CD4-positive, alpha-beta T cell treated with Interleukin-15 for 1 hour (primary cell): ENCODE measurements around the gene SLC12A5.

Experiments used
- DNase-seq: peaks from one replicate; pipeline ENCODE4 v3.0.0-alpha.2; 2020

Gene SLC12A5

DNA sequence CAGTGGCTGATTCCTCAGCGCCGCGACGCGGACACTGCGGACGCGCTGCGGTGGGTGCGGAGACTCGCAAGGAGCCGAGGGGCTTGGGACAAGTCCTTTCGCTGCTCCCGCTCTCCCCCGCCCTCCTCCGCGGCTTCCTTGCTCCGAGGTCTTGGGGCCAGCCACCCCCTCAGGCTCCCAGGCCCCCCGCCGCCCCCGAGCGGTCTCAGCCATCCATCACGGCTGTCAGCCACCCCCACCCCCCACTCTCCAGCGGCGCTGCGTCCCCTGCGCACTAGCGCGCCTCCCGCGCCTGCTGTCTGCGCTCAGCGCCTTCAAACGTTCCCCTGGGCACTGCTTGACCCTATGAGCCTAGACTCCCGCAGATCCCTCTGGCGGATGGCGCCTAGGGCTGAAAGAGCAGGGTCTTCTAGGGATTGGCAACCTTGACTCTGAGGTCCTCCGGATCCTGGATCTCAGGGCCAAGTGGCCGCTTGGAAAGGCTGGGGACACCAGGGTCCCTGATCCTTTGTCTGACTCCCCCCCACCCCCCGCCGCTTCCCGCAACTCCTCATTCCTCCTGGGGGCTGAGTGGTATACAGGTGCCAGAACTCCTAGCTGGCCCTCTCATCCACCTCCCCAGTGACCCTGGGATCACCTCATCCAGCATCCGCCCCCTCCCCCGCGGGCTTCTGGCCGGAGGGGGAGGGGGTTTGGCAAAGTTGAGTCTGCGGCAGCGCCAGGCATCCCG is 1.4 kb downstream of the SLC12A5 start:
- no peak for DNase-seq

DNA sequence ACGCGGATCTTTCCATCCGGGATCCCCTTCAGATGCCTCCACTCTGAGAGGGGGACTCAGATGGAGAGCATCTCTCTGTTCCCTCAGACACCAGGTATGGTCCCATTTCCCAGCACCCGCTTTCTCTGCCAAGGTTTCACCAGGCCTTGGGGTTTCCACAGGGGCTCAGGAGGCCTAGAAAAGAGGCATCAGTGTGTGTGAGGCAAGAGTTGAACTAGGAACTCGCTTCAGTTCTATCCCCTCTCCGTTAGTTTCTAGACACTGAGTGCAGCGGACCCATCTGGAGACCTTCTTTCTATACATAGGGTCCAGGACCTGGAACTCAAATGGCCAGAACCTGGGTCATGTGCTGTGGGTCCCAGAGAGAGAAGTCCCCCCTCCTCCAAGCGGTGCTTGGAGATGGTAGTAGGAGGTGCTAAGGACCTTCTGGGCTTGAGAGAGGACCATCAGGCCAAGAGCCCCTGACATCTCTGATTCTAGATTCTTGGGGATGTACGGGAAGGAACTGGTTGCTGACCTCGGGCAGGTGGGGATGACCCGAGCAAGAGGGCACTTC is 2.1 kb downstream of the SLC12A5 start:
- DNase-seq: no peak

DNA sequence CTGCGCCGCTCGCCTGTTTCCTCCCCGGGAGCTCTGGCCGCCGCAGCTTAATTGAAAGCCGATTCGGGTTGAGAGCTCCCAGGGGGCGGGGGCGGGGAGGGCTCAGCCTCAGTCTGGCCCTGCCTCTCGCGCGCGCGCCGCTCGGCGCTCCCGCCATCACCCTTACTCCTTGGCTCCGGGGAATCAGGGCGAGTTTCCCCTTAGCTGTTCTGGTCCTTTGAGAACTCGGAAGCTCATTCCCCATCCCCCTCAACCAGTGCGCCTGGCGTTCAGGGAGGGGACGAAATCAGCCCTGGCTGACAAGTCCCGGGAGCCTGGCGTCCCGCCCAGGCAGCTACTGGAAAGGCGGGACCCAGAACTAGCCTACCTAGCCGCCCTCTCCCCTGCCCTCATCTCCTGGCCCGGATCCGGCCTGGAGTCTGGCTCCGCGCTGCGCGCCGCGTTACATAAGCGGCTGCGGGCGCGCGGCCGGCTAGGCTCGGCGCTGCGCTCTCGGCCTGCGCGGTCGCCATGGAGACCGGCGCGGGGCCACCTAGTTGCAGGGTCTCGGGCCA is 2.8 kb downstream of the SLC12A5 start:
- no peak for DNase-seq

DNA sequence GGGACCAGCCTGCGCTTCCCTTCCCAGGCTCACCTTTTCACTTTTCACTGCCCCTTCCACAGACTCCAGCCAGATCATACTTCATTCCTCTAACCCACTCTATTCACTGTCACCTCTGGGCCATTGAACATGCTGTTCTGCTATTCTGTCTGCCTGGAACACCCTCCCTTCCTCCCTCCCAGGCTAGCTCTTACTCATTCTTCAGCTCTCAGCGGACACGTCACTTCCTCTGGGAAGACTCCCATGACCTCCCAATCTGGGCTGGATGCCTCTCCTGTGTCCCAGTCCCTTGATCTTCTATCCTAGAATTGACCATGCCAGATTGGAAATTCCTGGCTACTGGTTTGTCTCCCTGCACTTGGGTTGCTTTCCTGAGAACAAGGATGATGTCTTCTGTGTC is 5.0 kb downstream of the SLC12A5 start:
- DNase-seq: no peak

DNA sequence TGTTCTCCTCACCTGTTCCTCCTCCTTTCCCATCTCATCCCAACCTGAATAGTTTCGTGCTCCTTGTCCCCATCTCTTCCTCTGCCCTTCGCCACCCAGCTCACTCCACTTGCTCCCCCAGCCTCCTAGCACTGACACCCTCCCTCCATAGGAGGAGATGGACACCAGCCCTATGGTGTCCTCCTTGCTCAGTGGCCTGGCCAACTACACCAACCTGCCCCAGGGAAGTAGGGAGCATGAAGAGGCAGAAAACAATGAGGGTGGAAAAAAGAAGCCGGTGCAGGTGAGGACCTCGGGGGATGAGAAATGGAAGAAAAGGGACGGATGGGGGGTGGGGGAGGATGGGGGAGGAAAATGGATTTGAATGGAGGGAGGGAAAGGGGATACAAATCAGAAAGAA is 6.2 kb downstream of the SLC12A5 start:
- no peak for DNase-seq

DNA sequence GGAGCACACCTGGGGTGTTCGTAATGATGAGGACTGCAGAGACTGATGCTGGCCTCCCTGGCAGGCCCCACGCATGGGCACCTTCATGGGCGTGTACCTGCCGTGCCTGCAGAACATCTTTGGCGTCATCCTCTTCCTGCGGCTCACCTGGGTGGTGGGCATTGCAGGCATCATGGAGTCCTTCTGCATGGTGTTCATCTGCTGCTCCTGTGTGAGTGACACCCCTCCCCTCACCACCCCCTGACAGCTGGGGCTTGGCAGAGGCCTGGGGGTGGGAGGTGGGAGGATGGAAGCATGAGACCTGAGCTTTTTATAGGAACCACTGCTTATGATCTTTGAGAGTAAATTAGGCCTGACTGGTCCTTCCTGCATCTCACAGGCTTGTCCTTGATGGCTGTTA is 6.7 kb downstream of the SLC12A5 start:
- no peak for DNase-seq

DNA sequence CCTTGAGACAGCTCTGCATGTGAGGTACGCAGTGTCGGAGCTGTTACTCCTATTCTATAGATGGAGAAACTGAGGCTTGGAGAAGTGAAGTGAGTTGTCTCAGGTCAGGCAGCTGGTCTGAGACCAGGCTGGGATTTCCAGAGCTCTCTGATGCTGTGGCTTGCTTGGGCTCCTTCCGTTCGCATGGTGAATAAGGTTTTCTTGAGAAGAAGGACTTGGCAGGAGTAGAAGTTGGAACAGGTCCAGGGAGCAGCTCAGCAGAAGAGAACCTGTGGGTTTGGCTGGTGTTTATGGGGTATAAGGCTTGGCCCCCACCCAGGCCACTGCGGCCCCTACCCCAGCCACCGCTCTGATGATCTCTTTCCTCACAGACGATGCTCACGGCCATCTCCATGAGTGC is 7.4 kb downstream of the SLC12A5 start:
- no peak for DNase-seq

DNA sequence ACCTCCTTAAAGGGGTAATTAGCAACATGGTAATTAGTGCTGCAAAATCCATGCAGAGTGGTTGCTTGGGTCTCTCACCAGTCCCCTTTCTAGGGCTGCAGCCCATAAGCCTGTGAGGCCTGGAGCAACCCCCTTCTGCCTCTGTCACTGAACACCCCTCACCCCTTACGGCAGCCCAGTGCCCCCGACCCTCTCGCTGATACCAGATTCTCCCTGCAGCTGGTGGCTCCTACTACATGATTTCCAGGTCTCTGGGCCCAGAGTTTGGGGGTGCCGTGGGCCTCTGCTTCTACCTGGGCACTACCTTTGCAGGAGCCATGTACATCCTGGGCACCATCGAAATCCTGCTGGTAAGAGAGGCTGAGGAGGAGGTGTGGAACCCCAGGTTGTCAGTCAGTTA is 8.0 kb downstream of the SLC12A5 start:
- no peak for DNase-seq

DNA sequence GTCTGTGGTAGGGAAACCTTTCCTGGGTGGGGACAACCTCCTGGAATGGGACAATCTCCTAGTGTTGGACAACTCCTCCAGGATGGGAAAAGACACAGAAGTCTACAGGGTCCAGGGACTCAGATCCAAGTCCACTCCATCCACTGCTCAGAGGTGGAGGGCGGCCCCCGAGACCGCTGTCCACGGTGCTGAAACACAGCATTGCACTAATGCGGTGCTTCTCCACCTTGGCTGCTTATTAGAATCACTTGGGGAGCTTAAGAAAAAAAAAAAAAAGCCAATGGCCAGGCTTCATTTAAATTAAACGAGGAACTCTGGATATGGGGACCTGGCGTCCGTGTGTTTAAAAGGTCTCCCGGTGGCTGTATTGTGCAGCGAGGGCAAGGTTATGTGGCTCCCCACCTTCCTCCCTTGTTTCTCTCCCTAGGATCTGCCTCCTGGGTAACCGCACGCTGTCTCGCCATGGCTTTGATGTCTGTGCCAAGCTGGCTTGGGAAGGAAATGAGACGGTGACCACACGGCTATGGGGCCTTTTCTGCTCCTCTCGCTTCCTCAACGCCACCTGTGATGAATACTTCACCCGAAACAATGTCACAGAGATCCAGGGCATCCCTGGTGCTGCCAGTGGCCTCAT is 12.0 kb downstream of the SLC12A5 start:
- DNase-seq: no peak

DNA sequence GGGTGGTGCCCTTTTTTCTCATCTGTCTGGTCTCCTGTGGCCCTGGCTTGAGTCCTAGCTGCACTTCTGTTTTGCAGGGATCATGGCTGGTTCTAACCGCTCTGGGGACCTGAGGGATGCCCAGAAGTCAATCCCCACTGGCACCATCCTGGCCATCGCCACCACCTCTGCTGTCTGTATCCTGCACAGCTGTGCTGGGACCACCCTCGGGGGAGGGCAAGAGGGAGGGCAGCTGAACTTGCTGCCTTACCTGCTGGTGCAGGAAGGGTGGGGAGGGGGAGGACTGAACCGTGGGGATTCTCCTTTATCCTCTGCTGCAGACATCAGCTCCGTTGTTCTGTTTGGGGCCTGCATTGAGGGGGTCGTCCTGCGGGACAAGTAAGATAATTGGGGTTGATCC is 14.5 kb downstream of the SLC12A5 start:
- no peak for DNase-seq

DNA sequence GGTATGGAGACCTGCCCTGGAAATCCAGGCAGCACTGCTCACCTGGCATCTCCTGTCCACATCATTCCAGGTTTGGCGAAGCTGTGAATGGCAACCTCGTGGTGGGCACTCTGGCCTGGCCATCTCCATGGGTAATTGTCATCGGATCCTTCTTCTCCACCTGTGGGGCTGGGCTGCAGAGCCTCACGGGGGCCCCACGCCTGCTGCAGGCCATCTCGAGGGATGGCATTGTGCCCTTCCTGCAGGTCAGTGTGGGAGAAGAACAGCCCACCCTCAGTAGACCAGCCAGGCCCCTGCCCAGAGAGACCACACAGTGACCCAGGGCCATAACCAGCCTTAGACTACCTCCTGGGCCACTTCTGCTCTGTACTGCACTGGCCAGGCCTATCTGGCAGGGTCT is 15.9 kb downstream of the SLC12A5 start:
- no peak for DNase-seq

DNA sequence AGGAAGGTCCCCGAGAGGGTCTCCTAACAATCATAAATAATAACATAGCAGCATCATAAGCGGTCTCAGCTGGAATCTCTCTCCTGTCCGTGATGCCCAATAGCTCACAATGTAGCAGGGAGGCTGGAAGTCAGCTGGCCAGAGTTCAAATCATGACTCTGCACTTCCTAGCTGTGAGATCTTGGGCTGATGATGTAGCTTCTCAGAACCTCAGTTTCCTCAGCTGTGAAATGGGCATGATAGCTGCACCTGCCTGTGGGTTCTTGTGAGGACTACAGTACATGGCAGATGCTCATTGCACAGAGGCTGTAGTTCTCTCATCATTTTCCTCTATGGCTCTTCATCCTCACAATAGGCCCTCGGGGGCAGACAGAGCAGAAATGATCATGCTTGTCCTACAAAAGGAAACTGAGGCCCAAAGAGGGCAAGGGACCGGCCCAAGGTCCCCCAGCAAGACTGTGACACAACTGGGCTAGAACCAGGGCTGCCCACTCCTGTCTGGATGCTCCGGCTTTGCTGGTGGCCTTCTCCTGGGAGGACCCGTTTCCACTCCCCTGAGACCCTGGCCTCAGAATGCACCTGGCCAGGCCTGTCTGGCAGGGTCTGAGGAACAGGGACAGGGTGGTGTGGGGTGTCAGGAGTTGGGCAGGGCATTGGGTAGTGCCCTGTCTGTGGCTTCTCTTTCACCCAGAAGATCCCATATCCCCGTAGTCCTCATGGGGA is 17.7 kb downstream of the SLC12A5 start:
- no peak for DNase-seq

DNA sequence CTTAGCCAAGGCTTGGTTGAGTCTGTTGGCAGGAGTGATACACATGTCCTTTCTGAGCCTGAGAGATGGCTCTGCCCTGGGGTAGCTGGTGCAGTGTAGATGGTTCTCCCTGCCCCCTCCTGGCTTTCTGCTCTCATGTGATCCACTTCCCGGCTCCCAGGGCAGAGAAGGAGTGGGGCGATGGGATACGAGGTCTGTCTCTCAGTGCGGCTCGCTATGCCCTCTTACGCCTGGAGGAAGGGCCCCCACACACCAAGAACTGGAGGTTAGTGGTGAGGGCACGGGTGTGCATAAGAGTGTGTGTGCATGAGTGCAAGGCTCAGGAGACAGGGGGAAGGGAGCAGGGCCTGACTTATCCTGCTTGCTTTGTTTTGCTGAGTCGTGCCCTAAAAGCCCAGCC is 18.8 kb downstream of the SLC12A5 start:
- no peak for DNase-seq

DNA sequence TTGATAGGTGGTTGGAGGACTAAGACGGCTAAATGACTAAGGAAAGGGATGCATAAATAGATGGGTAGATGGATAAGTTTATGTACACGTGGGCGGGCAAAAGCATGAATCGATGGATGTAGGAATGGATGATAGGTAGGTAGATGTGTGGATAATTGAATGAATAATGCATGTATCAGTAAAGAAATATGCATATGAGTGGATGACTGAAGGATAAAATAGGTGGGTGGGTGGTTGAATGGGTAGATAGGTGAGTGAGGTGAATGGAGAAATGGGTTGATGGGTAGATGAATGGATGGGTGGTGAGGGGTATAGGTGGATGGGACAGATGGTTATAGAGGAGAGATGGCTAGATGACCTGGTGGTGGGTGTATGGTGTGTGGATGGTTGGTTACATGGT is 20.2 kb downstream of the SLC12A5 start:
- DNase-seq: no peak

DNA sequence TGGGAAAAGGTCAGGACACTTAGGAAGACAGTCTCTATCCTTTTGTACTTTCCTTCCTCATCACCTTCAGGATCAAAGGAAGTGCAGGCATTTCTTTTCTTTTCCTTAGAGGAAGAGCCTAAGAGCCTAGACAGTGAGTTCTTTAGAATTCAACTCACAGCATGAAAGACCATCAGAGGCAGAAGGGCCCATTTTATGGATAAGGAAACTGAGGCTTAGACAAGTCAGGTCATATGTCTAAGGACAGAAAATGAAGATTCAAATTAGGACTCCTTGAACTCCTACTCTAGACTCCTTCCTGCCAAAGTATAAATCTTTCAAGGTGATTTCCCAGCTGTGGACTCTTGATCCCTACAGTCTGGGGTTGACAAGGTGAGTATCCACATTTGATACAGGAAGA is 20.8 kb downstream of the SLC12A5 start:
- DNase-seq: no peak

DNA sequence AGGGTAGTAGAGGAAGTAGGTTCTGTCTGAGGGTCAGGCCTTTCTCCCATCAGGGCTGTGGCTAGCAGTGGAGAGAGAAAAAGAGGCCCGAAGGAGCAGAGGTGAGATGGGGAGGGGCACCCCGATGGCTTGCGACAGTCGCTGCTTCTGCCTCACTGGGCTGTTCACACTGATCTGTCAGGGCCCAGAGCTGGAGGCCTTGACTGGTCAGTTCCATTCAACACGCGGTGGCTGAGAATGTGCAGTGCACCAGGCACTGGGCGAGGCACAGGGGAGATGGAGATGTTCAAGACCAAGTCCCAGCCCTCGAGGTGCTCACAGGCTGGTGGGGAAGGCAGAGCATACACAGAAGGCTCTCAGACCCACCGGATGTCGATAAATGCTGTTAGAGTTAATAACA is 21.4 kb downstream of the SLC12A5 start:
- DNase-seq: no peak

DNA sequence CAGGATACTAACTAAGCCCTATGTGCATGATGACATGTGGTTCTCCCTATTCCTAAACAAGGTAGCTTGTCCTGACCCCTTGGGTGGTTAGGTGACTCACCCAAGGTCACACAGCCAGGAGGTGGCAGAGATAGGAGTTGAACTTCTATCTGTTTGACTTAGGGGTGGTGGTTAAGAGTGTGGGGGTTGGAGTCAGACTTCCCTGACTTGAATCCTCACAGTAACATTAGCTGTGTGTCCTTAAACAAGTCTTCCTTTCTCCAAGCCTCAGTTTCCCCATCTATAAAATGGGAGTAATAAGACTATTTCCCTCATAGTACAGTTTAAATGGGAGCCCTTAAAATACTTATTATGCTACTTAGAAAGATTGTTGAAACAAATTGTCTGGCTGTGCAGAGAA is 21.9 kb downstream of the SLC12A5 start:
- no peak for DNase-seq

DNA sequence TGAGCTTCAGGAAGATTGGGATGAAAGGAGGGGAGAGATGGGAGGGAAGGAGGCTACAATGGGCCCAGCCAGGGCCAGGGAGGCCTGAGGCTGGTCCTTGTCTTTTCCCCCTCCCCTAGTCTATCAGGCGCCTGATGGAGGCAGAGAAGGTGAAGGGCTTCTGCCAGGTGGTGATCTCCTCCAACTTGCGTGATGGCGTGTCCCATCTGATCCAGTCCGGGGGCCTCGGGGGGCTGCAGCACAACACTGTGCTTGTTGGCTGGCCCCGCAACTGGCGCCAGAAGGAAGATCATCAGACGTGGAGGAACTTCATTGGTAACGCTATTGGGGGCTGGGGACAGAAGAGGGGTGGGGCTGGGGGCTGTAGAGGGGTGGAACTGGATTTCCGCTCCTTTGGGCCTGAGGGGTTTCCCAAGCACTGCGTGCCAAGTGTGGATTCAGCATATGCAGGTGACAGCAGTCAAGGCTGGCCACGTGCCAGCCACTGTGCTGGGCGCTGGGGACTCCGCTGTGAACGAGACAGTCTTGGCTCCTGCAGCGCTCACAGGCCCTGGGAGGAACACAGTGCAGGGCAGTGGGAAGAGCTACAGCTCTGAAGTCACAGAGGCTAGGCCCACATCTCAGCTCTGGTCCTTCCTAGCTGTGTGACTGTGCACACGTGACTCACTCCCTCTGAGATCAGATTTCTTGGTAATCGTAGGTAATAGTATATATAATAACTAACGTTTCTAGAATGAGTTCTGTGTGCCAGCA is 22.7 kb downstream of the SLC12A5 start:
- no peak for DNase-seq

DNA sequence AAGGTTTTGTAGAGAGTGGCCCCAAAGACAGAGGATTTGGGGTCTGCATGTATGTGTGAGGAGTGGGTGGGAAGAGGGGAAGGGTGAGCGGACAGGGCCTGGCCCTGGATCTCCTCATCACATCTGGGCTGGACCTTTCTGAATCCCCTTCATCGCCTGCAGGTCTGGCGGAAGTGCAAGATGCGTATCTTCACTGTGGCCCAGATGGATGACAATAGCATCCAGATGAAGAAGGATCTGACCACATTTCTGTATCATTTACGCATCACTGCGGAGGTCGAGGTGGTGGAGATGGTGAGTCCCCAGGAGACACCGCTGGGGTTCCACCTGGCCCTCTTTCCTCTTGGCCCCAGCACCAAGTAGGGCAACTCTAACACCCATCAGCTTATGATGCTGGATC is 24.4 kb downstream of the SLC12A5 start:
- DNase-seq: no peak

DNA sequence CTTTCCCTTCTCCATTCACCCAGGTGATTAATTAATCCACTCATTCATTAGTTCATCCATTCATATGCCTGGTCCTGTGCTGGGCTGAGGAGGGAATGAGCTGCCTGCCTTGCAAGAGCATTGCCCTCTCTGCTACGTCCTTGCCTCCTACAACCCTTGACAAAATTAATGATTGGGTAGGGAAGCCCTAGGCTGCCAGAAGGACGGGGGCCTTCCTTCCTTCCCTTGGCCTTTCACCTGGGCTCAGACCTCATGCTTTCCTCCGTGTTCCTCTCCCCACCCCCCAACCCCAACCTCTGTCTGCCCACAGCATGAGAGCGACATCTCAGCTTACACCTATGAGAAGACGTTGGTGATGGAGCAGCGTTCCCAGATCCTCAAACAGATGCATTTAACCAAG is 25.6 kb downstream of the SLC12A5 start:
- no peak for DNase-seq

DNA sequence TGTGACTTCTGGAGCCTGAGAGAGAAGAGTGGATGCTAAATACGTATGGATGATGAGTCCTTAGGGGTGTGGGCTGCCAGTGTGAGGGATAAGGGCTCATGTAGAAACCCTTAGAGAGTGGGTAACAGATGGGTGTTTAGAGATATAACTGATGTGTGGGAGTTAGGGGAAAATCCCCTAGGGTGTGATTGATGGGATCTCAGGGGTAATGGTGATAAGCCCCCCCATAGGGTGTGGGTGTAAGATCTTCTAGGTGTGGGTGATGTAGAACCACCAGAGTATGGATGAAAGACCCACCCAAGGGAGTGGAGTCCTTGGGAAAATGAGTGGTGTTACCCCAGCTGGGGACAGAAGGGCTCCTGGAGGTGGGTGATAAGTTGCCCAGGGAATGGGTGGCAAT is 26.3 kb downstream of the SLC12A5 start:
- no peak for DNase-seq

DNA sequence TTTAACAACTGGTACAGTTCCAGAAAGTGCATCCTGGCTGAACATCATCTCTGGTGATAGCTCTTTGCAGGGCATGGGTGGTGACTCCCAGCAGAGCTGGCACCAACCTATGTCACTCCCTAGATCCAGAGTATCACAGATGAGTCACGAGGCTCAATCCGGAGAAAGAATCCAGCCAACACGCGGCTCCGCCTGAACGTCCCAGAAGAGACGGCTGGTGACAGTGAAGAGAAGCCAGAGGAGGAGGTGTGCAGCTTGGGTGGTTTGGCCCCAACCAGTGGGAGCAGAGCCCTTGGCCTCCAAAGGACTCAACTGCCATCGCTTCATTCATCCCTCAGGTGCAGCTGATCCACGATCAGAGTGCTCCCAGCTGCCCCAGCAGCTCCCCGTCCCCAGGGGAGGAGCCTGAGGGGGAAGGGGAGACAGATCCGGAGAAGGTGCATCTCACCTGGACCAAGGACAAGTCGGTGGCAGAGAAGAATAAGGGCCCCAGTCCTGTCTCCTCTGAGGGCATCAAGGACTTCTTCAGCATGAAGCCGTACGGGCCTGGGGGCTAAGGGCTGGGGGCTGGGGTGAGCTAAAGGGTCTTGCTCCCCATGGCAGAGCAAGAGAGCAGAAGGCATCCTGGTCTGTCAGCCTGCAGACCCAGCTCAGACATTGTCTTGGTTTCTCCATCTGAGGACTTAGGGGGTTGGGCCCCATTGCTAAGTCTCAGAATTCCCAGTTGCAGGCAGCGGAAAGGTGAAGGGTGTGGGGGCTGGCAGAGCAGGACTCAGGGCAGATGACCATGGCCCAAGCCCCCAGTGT is 27.2 kb downstream of the SLC12A5 start:
- no peak for DNase-seq
